ACHN (cell line): ENCODE results near the gene NSD1.

Source experiments
- DNase-seq: peaks from one replicate; pipeline ENCODE4 v3.0.0-alpha.2; 2015
- in situ Hi-C: cut with HindIII; loops from 2 replicates; pipeline ENCODE4 v1.10.0; 2017; ENCODE audit warnings: low sequenced_read_pairs, low pct_ligation_motif_present, low pct_unique_long_range_greater_than_20kb

NSD1 gene

DNA sequence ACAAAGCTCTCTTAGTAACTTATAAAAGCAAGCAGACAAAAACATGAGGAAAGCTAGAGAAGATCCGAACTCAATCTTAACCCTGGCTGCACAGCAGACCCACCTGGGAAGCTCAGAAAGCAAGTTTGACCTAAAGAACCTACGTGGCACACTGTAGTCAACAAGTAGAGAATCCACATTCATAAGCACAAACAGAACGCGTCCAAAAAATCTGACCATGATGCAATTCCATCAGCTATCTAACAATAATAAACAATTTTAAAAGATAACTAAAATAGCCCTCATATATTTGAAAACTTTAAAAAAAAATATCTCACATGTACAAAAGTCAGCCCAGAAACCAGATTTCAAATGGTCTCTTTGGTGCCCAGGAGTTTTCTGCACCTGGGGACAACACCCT is 213.2 kb downstream of the NSD1 start:
- DNase-seq: no peak
- in situ Hi-C loops: no loop called here

GRCh38 chr5:177347699-177348098 is 214.1 kb downstream of the NSD1 start:
- in situ Hi-C loops: no loop called here

DNA sequence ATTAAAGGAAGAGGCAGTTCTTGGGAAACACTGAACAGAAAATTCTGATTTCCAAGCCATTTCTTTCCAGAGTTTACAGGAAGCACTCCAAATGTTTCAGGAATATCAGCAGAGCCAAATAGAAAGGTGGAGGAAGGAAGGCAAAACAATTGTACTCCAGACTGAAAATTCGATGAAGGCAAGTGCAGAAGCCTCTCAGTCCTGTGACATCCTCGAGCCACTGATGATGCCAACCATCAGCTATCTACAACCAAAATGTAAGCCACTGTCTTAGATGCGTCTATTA is 215.7 kb downstream of the NSD1 start:
- no peak for DNase-seq
- in situ Hi-C loops: no loop called here

More at GRCh38 chr5:177347699-177348098, 214.1 kb downstream of the NSD1 start:
- no peak for DNase-seq

- no peak for DNase-seq
- in situ Hi-C loops: no loop called here
These were observed 216.2 kb downstream of the NSD1 start for GRCh38 chr5:177349762-177350161.
